Measurements from ENCODE around the gene UACA.
A peak's percentile ranks its signal among the peaks of the same experiment; 100 is the strongest.

The UACA gene

DNA sequence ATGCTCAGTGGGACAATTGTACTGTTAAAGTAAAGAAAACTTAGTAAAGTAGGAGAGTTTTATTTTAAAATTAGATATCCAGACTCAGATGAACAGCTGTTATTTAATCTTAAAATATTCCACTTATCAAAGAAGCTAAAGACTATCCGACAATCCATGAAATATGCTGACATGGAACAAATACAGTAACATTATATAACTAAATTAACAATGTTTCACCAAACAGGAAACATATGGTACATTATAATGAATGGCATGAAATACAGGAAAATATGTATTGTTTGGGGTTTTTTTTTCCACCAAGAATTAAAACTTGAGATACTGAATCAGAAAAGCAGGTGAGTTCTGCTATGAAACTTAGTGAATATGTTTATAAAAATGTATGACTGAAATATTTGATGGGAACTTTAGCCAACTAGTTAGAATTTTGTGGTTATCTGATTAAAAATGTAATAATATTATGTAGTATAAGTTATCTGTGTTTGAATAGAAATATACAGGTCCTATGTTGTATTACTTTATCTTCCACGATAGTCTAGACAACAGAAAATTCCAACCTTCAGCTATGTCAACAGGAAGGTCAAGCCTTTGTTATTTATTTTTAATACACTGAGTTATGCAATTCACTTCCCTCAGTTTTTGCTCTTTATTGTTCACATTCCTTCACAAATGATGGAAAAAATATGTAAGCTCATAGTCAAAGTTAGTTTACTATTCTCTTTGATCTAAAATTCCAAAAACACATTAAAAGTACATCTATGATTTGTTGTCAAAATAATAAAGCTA, 72.7 kb downstream of the UACA start:
- TF ChIP-seq CSDC2 (CRISPR knock-in tag; IDR thresholded peaks at IDR 0.05) (no peak), TCF4 (CRISPR knock-in tag; IDR thresholded peaks at IDR 0.05; ENCODE audit: borderline replicate concordance) (no peak), ZC3H10 (CRISPR knock-in tag; IDR thresholded peaks at IDR 0.05) (no peak), ZFP3 (CRISPR knock-in tag; IDR thresholded peaks at IDR 0.05) (no peak), TOX (CRISPR knock-in tag; IDR thresholded peaks at IDR 0.05; ENCODE audit: borderline replicate concordance) (no peak), ZNF70 (CRISPR knock-in tag; IDR thresholded peaks at IDR 0.05) (no peak), SNAI2 (CRISPR knock-in tag; IDR thresholded peaks at IDR 0.05) (no peak), ESRRG (CRISPR knock-in tag; IDR thresholded peaks at IDR 0.05) (no peak)
- TF ChIP-seq, protein P1, sequence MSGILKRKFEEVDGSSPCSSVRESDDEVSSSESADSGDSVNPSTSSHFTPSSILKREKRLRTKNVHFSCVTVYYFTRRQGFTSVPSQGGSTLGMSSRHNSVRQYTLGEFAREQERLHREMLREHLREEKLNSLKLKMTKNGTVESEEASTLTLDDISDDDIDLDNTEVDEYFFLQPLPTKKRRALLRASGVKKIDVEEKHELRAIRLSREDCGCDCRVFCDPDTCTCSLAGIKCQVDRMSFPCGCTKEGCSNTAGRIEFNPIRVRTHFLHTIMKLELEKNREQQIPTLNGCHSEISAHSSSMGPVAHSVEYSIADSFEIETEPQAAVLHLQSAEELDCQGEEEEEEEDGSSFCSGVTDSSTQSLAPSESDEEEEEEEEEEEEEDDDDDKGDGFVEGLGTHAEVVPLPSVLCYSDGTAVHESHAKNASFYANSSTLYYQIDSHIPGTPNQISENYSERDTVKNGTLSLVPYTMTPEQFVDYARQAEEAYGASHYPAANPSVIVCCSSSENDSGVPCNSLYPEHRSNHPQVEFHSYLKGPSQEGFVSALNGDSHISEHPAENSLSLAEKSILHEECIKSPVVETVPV (CRISPR knock-in tag; IDR thresholded peaks at IDR 0.05) = no peak
- TF ChIP-seq, protein P2, sequence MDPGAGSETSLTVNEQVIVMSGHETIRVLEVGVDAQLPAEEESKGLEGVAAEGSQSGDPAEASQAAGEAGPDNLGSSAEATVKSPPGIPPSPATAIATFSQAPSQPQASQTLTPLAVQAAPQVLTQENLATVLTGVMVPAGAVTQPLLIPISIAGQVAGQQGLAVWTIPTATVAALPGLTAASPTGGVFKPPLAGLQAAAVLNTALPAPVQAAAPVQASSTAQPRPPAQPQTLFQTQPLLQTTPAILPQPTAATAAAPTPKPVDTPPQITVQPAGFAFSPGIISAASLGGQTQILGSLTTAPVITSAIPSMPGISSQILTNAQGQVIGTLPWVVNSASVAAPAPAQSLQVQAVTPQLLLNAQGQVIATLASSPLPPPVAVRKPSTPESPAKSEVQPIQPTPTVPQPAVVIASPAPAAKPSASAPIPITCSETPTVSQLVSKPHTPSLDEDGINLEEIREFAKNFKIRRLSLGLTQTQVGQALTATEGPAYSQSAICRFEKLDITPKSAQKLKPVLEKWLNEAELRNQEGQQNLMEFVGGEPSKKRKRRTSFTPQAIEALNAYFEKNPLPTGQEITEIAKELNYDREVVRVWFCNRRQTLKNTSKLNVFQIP (CRISPR knock-in tag; IDR thresholded peaks at IDR 0.05; ENCODE audit: borderline replicate concordance, low read depth) = no peak
- ATAC-seq = peak; percentile 60

GRCh38 chr15:70690021-70690420, 73.3 kb downstream of the UACA start:
- no peak for ATAC-seq
- TF ChIP-seq PATZ1 (CRISPR knock-in tag; IDR thresholded peaks at IDR 0.05; ENCODE audit: borderline replicate concordance) (no peak), ZFP30 (CRISPR knock-in tag; IDR thresholded peaks at IDR 0.05) (no peak), ZNF70 (CRISPR knock-in tag; IDR thresholded peaks at IDR 0.05) (no peak)

GRCh38 chr15:70687482-70687881, 75.9 kb downstream of the UACA start:
- ATAC-seq = no peak
- no peak for TF ChIP-seq ISL1 (CRISPR knock-in tag; IDR thresholded peaks at IDR 0.05)
- TF ChIP-seq ZNF8 (CRISPR knock-in tag; IDR thresholded peaks at IDR 0.05) = no peak
- no peak for TF ChIP-seq CSDC2 (CRISPR knock-in tag; IDR thresholded peaks at IDR 0.05)
- TF ChIP-seq ESRRG (CRISPR knock-in tag; IDR thresholded peaks at IDR 0.05) = no peak
- TF ChIP-seq ZNF70 (CRISPR knock-in tag; IDR thresholded peaks at IDR 0.05) = no peak
- no peak for TF ChIP-seq TOX (CRISPR knock-in tag; IDR thresholded peaks at IDR 0.05; ENCODE audit: borderline replicate concordance)
- TF ChIP-seq OSR1 (CRISPR knock-in tag; IDR thresholded peaks at IDR 0.05) = no peak
- no peak for TF ChIP-seq ZC3H10 (CRISPR knock-in tag; IDR thresholded peaks at IDR 0.05)
- TF ChIP-seq, protein P3, sequence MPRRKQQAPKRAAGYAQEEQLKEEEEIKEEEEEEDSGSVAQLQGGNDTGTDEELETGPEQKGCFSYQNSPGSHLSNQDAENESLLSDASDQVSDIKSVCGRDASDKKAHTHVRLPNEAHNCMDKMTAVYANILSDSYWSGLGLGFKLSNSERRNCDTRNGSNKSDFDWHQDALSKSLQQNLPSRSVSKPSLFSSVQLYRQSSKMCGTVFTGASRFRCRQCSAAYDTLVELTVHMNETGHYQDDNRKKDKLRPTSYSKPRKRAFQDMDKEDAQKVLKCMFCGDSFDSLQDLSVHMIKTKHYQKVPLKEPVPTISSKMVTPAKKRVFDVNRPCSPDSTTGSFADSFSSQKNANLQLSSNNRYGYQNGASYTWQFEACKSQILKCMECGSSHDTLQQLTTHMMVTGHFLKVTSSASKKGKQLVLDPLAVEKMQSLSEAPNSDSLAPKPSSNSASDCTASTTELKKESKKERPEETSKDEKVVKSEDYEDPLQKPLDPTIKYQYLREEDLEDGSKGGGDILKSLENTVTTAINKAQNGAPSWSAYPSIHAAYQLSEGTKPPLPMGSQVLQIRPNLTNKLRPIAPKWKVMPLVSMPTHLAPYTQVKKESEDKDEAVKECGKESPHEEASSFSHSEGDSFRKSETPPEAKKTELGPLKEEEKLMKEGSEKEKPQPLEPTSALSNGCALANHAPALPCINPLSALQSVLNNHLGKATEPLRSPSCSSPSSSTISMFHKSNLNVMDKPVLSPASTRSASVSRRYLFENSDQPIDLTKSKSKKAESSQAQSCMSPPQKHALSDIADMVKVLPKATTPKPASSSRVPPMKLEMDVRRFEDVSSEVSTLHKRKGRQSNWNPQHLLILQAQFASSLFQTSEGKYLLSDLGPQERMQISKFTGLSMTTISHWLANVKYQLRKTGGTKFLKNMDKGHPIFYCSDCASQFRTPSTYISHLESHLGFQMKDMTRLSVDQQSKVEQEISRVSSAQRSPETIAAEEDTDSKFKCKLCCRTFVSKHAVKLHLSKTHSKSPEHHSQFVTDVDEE (CRISPR knock-in tag; IDR thresholded peaks at IDR 0.05) = no peak
- TF ChIP-seq, protein P1 (CRISPR knock-in tag; IDR thresholded peaks at IDR 0.05) = no peak
- TF ChIP-seq ZFP30 (CRISPR knock-in tag; IDR thresholded peaks at IDR 0.05) = no peak
- no peak for TF ChIP-seq ZNF565 (CRISPR knock-in tag; conservative IDR thresholded peaks at IDR 0.05; ENCODE audit: low read depth)
- TF ChIP-seq ZFP3 (CRISPR knock-in tag; IDR thresholded peaks at IDR 0.05) = no peak

DNA sequence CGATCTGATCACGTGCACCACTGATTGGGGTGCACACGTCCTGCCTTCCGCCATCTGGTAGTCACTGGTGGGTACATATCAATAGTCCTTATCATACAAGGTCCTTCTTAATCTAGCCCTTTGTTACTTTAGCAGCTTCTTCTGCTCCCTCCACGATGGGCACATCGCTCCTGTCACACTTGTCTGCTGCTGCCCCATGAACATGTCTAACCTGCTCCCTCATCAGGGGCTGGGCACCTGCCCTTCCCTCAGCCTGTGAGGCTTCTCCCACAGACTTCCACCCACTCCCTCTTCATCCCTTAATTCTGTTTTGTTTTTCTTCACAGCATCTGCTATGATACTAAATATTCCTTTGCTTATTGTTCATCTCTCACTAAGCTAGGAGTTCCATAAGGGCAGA, 82.5 kb downstream of the UACA start:
- peak; percentile 16; the same call in 2 of the 3 replicates for ATAC-seq
- TF ChIP-seq ZNF565 (CRISPR knock-in tag; conservative IDR thresholded peaks at IDR 0.05; ENCODE audit: low read depth) (no peak), ZNF8 (CRISPR knock-in tag; IDR thresholded peaks at IDR 0.05) (no peak), CSDC2 (CRISPR knock-in tag; IDR thresholded peaks at IDR 0.05) (no peak), OSR1 (CRISPR knock-in tag; IDR thresholded peaks at IDR 0.05) (no peak), PPARA (CRISPR knock-in tag; IDR thresholded peaks at IDR 0.05; ENCODE audit: borderline replicate concordance) (no peak), SNAI2 (CRISPR knock-in tag; IDR thresholded peaks at IDR 0.05) (no peak), TOX (CRISPR knock-in tag; IDR thresholded peaks at IDR 0.05; ENCODE audit: borderline replicate concordance) (no peak), RARB (CRISPR knock-in tag; IDR thresholded peaks at IDR 0.05) (no peak), ZFP30 (CRISPR knock-in tag; IDR thresholded peaks at IDR 0.05) (no peak)
- TF ChIP-seq, protein P1 (CRISPR knock-in tag; IDR thresholded peaks at IDR 0.05) = no peak
- TF ChIP-seq, protein P4, sequence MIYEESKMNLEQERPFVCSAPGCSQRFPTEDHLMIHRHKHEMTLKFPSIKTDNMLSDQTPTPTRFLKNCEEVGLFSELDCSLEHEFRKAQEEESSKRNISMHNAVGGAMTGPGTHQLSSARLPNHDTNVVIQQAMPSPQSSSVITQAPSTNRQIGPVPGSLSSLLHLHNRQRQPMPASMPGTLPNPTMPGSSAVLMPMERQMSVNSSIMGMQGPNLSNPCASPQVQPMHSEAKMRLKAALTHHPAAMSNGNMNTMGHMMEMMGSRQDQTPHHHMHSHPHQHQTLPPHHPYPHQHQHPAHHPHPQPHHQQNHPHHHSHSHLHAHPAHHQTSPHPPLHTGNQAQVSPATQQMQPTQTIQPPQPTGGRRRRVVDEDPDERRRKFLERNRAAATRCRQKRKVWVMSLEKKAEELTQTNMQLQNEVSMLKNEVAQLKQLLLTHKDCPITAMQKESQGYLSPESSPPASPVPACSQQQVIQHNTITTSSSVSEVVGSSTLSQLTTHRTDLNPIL (CRISPR knock-in tag; IDR thresholded peaks at IDR 0.05; ENCODE audit: low read depth) = no peak

Measured in SK-N-SH treated with all-trans-retinoic acid at 6 μM for 48 hours (cell line).